Urinary bladder (tissue), 4 donors: ENCODE measurements around the gene ASIC2. TPM values are rescaled to one million over a fixed set of nuclear protein-coding genes. Genes with fewer than 3 reads are reported as not detected.

Experiments used
- DNase-seq: peaks from one replicate; pipeline ENCODE4 v3.0.0-alpha.2; 2015; ENCODE audit errors: extremely low spot score
- H3K27ac ChIP-seq: one replicate; pipeline ENCODE4 v1.5.1; 2013; ENCODE audit warnings: low read depth, mild to moderate bottlenecking, moderate library complexity
- H3K36me3 ChIP-seq: one replicate; pipeline ENCODE4 v1.6.1; 2013; ENCODE audit warnings: mild to moderate bottlenecking, moderate library complexity; ENCODE audit not compliant: insufficient read depth
- H3K4me1 ChIP-seq: one replicate; pipeline ENCODE4 v1.6.1; 2013; ENCODE audit warnings: mild to moderate bottlenecking, moderate library complexity; ENCODE audit not compliant: insufficient read depth
- H3K4me3 ChIP-seq: one replicate; pipeline ENCODE4 v1.5.1; 2013; ENCODE audit warnings: low read depth, low read length
- WGBS: extraction: QIAGEN DNeasy Blood & Tissue Kit; methylation state at CpG from one replicate; pipeline ENCODE4 v1.1.7; 2013; 5-methylcytosine and 5-hydroxymethylcytosine counted together
- polyA plus RNA-seq: library from polyadenylated mRNA; stranded (reverse); fragments of 200-250 nt; gene quantifications from one replicate; pipeline ENCODE4 v1.2.3, GENCODE V29; 2013
- total RNA-seq: library from RNA; depleted of rRNA; stranded (reverse); fragments of >200 nt; gene quantifications from one replicate; pipeline ENCODE4 v1.2.3, GENCODE V29; 2014
- donor health status: healthy with polysubstance abuse.
- donor health status: healthy.

The ASIC2 gene
- total and polyA plus RNA-seq, 2 donors, result 0.09 to 1.1 TPM

DNA sequence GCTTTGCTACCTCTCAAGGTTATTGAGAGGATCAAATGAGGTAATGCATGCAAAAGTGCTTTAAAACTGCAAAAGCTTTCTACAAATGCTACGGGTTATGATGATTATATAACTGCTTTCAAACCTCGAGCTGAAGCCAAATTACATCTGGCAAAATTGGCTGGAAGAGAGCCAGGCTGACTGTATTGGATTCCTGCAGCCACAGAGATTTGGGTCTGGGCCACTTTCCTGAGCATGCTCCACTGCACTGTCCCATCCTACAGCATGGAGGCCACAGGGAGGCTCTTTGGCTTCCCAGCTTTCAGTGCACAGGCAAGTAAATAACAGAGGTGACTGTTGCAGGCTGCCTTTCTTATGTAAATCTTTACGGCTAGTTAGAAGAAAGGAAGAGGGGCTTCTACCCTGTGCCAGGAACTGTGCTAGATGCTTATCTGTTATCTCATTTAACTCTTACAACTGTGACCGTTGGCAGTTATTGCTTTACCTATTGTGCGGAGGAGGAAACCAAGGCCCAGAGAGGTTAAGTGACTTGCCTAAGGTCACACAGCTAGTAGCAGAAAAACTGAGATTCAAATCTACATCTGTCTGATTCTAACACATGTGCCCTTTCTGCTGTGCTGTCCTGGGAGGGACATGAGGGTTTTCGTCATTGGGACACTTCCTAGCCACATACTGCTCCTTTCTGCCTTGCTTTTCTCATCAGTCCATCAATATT, 179.7 kb downstream of the ASIC2 start:
- peaks cover 2% of the 10 kb centered on the region for H3K4me1 ChIP-seq
- DNase-seq, result no peak
- H3K36me3 ChIP-seq, result no peaks in the 10 kb centered on the region
- no peak overlapping the region for H3K27ac ChIP-seq
- 47% methylated on average over 6 of the region's 6 CpGs for WGBS
- no peak overlapping the region for H3K4me3 ChIP-seq

DNA sequence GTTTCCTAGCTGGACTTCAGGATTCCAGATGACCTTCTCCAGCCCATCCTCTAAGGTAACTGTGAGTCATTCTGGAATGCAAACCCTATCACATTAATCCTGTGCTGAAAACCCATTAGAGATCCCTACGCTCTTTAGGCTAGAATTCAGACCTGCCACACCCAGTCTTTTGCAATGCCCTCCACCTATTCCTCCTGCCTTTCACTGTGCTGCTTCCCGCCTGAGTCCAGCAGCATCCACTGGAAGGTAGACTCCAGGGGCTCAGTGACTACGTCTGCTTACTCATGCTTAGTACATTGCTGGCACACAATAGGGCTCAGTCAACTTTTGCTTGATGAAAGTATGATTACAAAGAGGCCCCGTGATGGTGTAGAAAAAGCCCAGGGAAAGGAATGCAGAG, 180.3 kb downstream of the ASIC2 start:
- Histone ChIP-seq H3K4me3 (no peak overlapping the region), H3K36me3 (no peaks in the 10 kb centered on the region), H3K4me1 (peaks cover 2% of the 10 kb centered on the region), H3K27ac (no peak overlapping the region)
- 45% methylated on average over 4 of the region's 4 CpGs for WGBS
- DNase-seq, result no peak

DNA sequence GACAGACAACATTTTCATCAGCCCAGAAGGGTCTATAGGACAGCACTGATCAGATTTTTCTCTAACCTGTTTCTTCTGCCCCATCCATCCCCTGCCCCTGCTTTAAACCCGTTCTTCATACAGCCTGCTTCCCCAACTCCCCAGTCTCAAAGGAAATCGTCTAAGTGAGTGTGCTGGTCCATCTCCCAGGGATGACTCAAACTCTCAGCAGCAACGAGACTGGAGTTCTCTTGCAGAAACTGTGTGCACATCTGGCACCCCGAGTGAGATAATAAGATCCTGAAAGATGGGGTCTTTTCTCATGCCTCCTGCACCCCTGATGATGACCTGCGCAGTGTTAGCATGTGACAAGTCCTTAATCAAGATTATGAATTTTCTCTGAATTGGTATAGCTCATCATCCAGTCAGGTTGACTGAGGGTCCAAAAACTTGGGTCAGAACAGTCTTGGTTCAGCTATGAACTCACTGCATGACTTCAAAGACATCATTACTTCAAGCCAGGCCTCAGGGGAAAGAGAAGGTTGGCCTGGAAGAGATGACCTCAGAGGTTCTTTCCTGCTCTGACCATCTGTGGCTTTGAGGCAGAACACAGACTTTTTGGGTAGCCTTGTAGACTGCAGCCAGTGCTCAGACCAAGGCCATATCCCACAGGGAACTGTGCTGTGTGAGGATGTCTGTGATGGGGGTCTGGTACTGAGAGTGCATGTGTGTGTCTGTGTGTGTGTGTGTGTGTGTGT, 183.6 kb downstream of the ASIC2 start:
- H3K36me3 ChIP-seq, result no peaks in the 10 kb centered on the region
- DNase-seq, result no peak
- no peaks in the 10 kb centered on the region for H3K4me1 ChIP-seq
- WGBS, result 66% methylated on average over 5 of the region's 5 CpGs
- H3K4me3 ChIP-seq, result no peak overlapping the region
- no peak overlapping the region for H3K27ac ChIP-seq

DNA sequence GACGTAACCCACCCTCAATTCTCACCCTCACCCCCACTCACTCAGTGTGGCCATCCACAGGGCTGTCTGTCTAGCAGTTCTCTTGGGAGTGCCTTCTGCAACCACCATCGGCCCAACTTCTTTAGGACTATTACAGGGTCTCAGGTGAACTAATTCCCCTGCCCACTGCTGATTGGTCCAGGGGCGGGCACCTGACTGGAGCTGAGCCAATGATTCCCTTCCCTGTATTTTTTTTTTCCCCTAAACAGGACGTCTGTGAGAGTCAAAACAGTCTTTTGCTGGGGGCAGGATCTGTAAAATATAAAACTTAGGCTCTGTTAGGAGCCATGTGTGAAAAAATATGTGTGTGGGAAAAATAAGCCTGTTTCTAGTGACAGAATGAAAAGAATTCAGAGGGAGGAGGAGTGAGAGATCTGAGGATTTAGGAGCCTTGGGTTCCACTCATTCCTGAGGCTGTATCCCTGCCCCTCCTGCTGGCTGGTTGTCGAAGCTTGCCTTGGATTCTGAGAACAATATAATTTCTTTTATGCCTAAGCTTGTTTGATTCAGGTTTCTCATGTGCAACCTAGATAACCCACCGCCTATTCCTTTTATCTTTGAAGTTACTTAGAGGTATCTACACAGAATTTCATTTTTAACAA, 186.4 kb downstream of the ASIC2 start:
- Histone ChIP-seq H3K36me3 (no peaks in the 10 kb centered on the region), H3K4me3 (no peak overlapping the region), H3K27ac (no peak overlapping the region), H3K4me1 (no peaks in the 10 kb centered on the region)
- no peak for DNase-seq
- 49% methylated on average over 6 of the region's 6 CpGs for WGBS

DNA sequence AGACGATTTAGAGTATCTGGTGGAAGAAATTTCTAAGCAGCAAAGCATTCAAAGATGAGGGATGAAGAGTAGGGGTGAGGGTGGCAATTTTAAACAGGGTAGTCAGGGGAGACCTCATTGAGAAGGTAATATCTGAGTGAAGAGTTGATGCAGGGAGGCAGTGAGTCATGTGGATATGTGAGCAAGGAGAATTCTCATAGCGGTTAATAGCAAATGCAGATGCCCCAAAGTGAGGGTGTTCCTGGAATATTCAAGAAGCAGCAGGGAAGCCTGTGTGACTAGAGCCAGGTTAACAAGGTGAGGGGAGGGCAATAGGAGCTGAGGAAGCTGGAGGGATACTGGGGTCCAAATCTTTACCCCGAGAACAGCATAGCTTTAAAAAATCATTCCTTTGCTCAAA, 187.2 kb downstream of the ASIC2 start:
- H3K27ac ChIP-seq, result no peak overlapping the region
- H3K36me3 ChIP-seq, result no peaks in the 10 kb centered on the region
- H3K4me1 ChIP-seq, result no peaks in the 10 kb centered on the region
- no peak for DNase-seq
- WGBS, result 69% methylated on average over 3 of the region's 3 CpGs
- H3K4me3 ChIP-seq, result no peak overlapping the region

DNA sequence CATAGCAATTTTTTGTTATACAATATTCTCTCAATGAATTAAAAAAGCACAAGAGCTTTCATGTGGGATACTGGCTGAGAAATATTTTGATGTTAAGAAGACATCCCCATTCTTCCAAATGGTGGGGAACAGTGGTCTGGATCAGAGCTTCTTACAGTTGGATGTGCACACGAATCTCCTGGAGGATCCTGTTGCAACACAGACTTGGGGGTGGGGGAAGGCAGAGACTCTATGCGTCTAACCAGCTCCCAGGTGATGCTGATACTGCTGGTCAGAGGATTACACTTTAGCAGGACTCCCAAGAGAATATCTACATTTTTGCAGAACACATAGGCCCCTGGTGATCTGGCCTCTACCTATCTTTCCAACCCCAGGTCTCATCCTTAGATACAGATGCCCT, 193.2 kb downstream of the ASIC2 start:
- H3K27ac ChIP-seq, result no peak overlapping the region
- 85% methylated on average over 2 of the region's 2 CpGs for WGBS
- no peak for DNase-seq
- H3K4me3 ChIP-seq, result no peak overlapping the region
- no peaks in the 10 kb centered on the region for H3K4me1 ChIP-seq
- H3K36me3 ChIP-seq, result no peaks in the 10 kb centered on the region

DNA sequence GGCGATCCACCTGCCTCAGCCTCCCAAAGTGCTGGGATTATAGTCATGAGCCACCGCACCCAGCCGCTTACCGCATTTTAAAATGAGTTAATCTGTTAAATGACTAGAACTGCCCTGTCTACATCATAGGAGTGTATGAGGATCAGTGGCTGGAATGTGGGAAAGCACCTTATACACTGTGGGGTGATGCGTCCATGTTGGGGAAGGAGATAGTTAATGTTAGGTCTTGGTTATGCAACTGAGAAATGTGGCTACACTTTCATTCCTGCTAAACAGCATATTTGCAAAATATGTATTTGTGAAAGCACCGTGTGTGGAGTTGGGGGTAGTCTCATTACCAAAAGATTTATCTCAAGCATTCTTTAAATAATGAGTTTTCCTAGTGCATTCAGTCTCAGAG, 193.8 kb downstream of the ASIC2 start:
- Histone ChIP-seq H3K27ac (no peak overlapping the region), H3K4me1 (no peaks in the 10 kb centered on the region), H3K4me3 (no peak overlapping the region), H3K36me3 (no peaks in the 10 kb centered on the region)
- WGBS, result 85% methylated on average over 6 of the region's 6 CpGs
- no peak for DNase-seq

DNA sequence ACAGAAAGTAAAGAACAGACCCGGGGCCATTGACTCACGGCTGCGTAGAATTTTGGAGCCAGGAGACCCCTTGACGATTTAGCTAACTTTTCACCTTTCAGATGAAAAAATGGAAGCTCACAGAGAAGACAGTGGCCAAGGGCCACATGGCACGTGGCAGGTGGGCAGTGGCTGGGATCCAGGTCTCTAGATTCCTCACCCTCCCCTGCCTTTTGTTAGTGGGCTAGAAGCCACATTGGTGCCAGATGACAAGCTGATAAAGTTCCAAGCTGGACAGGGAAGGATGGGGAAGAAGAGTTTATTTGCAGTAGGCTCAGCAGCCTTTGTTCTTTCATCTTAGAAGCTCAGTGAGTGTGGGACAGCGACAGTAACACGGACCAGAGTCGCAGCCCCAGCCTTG, 195.7 kb downstream of the ASIC2 start:
- Histone ChIP-seq H3K27ac (no peak overlapping the region), H3K4me3 (no peak overlapping the region)
- WGBS, result 66% methylated on average over 8 of the region's 8 CpGs

DNA sequence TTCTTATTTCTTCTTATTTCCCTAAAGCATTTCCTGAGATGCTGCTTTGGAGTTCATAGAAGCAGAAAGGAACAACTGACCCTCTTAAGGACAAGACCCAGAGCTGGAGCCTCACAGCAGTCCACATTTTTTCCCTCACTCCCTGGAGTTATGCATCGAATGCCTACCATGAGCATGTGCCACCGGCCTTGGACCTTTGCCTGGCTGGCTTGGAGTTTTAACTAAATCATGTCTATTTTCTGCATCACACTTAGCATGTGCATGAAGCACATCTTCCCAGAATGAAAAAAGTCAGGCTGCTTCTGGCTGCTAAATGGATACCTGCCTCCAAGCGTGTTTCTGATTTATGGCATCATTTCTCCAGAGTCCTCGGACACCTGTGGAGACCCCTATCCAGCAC, 196.9 kb downstream of the ASIC2 start:
- no peak overlapping the region for H3K4me3 ChIP-seq
- no peaks in the 10 kb centered on the region for H3K36me3 ChIP-seq
- no peak for DNase-seq
- H3K27ac ChIP-seq, result no peak overlapping the region
- 74% methylated on average over 4 of the region's 4 CpGs for WGBS
- H3K4me1 ChIP-seq, result no peaks in the 10 kb centered on the region

More for the DNA sequence above, 195.7 kb downstream of the ASIC2 start:
- DNase-seq, result no peak
- Histone ChIP-seq H3K4me1 (no peaks in the 10 kb centered on the region), H3K36me3 (no peaks in the 10 kb centered on the region)

DNA sequence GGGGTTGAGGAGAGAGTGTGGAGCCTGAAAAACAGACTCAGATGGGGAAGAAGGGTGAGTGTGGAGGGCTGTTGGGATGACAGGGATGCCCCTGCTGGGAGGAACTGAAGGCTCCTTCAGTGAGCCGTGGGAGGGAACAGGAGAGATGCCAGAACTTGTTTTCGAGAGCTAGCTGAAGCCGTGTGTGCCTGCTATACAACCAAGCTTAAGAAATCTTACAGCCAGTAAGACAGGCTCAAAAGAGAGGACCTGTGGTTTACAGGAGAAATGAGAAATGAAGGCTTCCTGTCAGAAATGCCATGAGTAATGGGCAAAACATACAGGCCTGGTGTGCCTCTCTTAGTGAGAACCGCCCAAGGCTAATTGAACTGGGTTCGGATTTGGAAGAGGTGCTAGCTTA, 201.8 kb downstream of the ASIC2 start:
- DNase-seq, result no peak
- Histone ChIP-seq H3K4me1 (no peaks in the 10 kb centered on the region), H3K27ac (no peak overlapping the region), H3K4me3 (no peak overlapping the region), H3K36me3 (no peaks in the 10 kb centered on the region)
- 57% methylated on average over 5 of the region's 5 CpGs for WGBS

DNA sequence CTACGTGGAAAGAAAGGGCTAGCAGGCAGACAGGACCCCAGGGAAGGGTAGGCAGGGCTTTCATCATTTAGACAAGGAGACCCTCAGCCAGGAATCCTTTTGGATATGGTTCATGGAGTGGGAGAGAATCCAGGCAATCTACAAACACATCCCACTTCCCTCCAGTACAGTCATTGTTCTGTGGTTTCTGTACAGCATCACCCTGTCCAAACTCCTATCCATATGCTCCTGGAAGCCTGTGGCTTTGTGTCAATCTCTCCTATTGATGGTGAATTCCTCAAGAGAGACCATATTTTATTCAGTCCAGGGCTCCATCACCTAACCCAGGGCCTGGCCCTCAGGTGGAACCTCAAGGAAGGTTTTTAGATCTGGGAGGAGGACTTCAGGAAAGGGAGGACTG, 202.3 kb downstream of the ASIC2 start:
- Histone ChIP-seq H3K4me1 (no peaks in the 10 kb centered on the region), H3K4me3 (no peak overlapping the region), H3K36me3 (no peaks in the 10 kb centered on the region), H3K27ac (no peak overlapping the region)
- no peak for DNase-seq
- WGBS, result 50% methylated on average over 1 of the region's 1 CpG

DNA sequence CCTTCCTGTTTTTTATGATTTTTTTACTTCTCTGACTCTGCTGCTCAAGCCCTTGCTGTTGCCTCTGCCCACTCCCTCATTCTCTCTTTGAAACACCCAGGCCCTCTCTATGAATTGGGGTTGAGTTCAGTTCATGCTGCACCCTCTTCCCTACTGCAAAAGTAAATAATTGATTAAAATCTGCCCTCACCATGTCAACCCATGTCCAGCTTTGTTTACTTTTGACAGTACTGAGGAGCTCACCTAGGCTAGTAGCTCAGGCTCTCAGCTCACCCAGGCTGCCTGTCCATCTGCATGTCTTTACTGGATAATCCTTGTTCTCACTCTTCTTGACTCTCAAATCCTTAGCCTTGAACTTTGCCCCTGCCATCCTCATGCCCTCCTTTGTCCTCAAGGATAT, 206.2 kb downstream of the ASIC2 start:
- Histone ChIP-seq H3K4me3 (no peak overlapping the region), H3K4me1 (no peaks in the 10 kb centered on the region), H3K36me3 (no peaks in the 10 kb centered on the region), H3K27ac (no peak overlapping the region)
- DNase-seq, result no peak

DNA sequence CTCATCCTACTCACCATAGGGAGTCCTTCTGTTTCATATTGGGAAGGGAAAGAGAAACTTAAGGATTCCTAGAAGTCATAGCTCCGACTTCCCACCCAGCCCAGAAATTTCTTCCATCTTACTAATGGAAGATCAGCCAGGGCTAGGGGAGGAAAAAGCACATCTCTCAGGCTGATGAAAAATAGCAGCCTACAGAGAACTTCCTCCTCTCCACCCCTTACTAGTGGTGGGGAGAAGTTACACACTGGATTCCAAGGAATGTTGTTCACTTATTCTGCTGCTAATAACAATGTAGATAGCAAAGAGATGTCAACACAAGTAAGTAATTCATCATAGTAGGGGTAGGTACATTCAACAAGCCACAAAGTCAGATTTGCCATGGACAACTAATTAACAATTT, 207.1 kb downstream of the ASIC2 start:
- no peak for DNase-seq
- WGBS, result 56% methylated on average over 1 of the region's 1 CpG
- Histone ChIP-seq H3K27ac (no peak overlapping the region), H3K36me3 (no peaks in the 10 kb centered on the region), H3K4me3 (no peak overlapping the region), H3K4me1 (no peaks in the 10 kb centered on the region)

DNA sequence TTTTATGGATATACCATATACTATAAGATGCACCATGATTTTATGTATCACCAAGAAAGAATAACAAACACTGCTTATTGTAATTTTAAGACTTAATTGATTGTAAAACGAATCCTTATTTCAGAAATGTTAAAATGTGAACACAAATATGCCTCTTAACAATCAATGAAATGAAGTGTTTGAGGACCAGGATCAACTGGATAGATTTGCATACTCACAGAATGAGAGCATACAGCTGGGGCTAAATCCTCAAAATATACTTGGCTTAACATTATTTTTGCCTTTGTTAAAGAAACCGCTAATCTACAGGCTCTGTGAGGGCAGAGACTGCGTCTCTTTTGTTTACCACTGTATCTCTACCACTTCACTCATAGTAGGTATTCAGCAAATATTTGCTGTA, 207.8 kb downstream of the ASIC2 start:
- H3K4me3 ChIP-seq, result no peak overlapping the region
- H3K36me3 ChIP-seq, result no peaks in the 10 kb centered on the region
- no peak for DNase-seq
- 53% methylated on average over 3 of the region's 3 CpGs for WGBS
- H3K27ac ChIP-seq, result no peak overlapping the region
- H3K4me1 ChIP-seq, result no peaks in the 10 kb centered on the region
